IMR-90 (cell line): ENCODE measurements around the gene SIPA1L3. TPM values are rescaled to one million over a fixed set of nuclear protein-coding genes. Genes with fewer than 3 reads are reported as not detected.

Source experiments
- ATAC-seq: fragments of 200-7000 bp; cut with Tn5 transposase; 2 replicates; pipeline ENCODE4 v1.9.1; 2020; ENCODE audit warnings: low read depth, mild to moderate bottlenecking, moderate library complexity
- BruUV-seq: library from RNA; stranded (reverse); fragments of 400-500 nt; replicated peaks from 2 replicates; lab custom pipeline; 2021; lab: Mats Ljungman, UMichigan
- CTCF ChIA-PET: fragments of 300-600 bp; formaldehyde crosslinking; extraction: SDS; loops from one replicate; lab custom pipeline; 2021; ENCODE audit warnings: antibody characterized with exemption; lab: Yijun Ruan, JAX
- POLR2A ChIA-PET: fragments of 300-600 bp; sonication (Branson Sonifier 250); formaldehyde crosslinking; loops from one replicate; lab custom pipeline; 2022; ENCODE audit warnings: antibody characterized with exemption; ENCODE audit not compliant: unreplicated experiment; lab: Charles Lee
- DNase-seq: peaks from one replicate; pipeline ENCODE4 v3.0.0; 2013
- H2AFZ ChIP-seq: replicated peaks from 2 replicates; pipeline ENCODE3; 2013; ENCODE audit warnings: low read length, mild to moderate bottlenecking; ENCODE audit not compliant: poor library complexity
- H2AK5ac ChIP-seq: 2 replicates; pipeline ENCODE4 v1.6.1; 2013; ENCODE audit warnings: low read depth, low read length, inconsistent platforms
- H2AK9ac ChIP-seq: replicated peaks from 2 replicates; pipeline ENCODE3; 2013; ENCODE audit warnings: mild to moderate bottlenecking, low read depth, low read length, moderate library complexity; ENCODE audit not compliant: poor library complexity
- H2BK120ac ChIP-seq: 2 replicates; pipeline ENCODE4 v1.6.1; 2013; ENCODE audit warnings: low read depth, low read length, inconsistent platforms
- H2BK15ac ChIP-seq: 3 replicates; pipeline ENCODE4 v1.6.1; 2013; ENCODE audit warnings: low read depth, low read length, inconsistent platforms
- H2BK20ac ChIP-seq: 2 replicates; pipeline ENCODE4 v1.6.1; 2013; ENCODE audit warnings: low read depth, mild to moderate bottlenecking, inconsistent platforms, low read length, moderate library complexity
- H2BK5ac ChIP-seq: 2 replicates; pipeline ENCODE4 v1.6.1; 2013; ENCODE audit warnings: mild to moderate bottlenecking, low read depth, low read length, inconsistent platforms; ENCODE audit not compliant: poor library complexity, severe bottlenecking
- H3K14ac ChIP-seq: replicated peaks from 2 replicates; pipeline ENCODE4 v1.6.1; 2013; ENCODE audit warnings: low read depth, low read length, inconsistent platforms
- H3K18ac ChIP-seq: 2 replicates; pipeline ENCODE4 v1.6.1; 2013; ENCODE audit warnings: low read depth, low read length, control low read depth
- H3K23ac ChIP-seq: 2 replicates; pipeline ENCODE4 v1.6.1; 2013; ENCODE audit warnings: low read depth, low read length, inconsistent platforms
- H3K27ac ChIP-seq: 2 replicates; pipeline ENCODE4 v1.5.1; 2013; ENCODE audit warnings: mild to moderate bottlenecking, control low read depth, low read length; ENCODE audit not compliant: insufficient read depth
- H3K27me3 ChIP-seq: 2 replicates; pipeline ENCODE4 v1.6.1; 2013; ENCODE audit warnings: low read length; ENCODE audit not compliant: control insufficient read depth, insufficient read depth
- H3K36me3 ChIP-seq: 2 replicates; pipeline ENCODE4 v1.6.1; 2013; ENCODE audit warnings: low read length, mixed read lengths; ENCODE audit not compliant: control insufficient read depth, insufficient read depth
- H3K4ac ChIP-seq: 2 replicates; pipeline ENCODE4 v1.6.1; 2013; ENCODE audit warnings: low read depth, low read length, inconsistent platforms
- H3K4me1 ChIP-seq: 2 replicates; pipeline ENCODE4 v1.6.1; 2013; ENCODE audit warnings: low read length, mixed read lengths; ENCODE audit not compliant: control insufficient read depth, insufficient read depth
- H3K4me2 ChIP-seq: 2 replicates; pipeline ENCODE4 v1.6.1; 2013; ENCODE audit warnings: low read depth, mild to moderate bottlenecking, control low read depth, low read length, moderate library complexity
- H3K4me3 ChIP-seq: 2 replicates; pipeline ENCODE4 v1.5.1; 2013; ENCODE audit warnings: low read depth, mild to moderate bottlenecking, control low read depth, low read length, moderate library complexity; ENCODE audit not compliant: insufficient read depth
- H3K56ac ChIP-seq: 2 replicates; pipeline ENCODE4 v1.6.1; 2013; ENCODE audit warnings: low read length, inconsistent platforms; ENCODE audit not compliant: insufficient read depth; ENCODE audit errors: extremely low read depth
- H3K79me1 ChIP-seq, 2 experiments: 2 replicates each; pipeline ENCODE4 v1.6.1; 2013; ENCODE audit warnings: low read length in 2 of 2, inconsistent platforms in 1 of 2, low read depth in 1 of 2
- H3K9ac ChIP-seq: 2 replicates; pipeline ENCODE4 v1.6.1; 2013; ENCODE audit warnings: low read depth, low read length, control low read depth
- H3K9me1 ChIP-seq: 2 replicates; pipeline ENCODE4 v1.6.1; 2013; ENCODE audit warnings: low read length, inconsistent platforms; ENCODE audit not compliant: insufficient read depth
- H3K9me3 ChIP-seq: 2 replicates; pipeline ENCODE4 v1.6.1; 2013; ENCODE audit warnings: low read length; ENCODE audit not compliant: control insufficient read depth, insufficient read depth
- H4K20me1 ChIP-seq: 2 replicates; pipeline ENCODE4 v1.6.1; 2013; ENCODE audit warnings: low read length, inconsistent platforms; ENCODE audit not compliant: insufficient read depth
- H4K5ac ChIP-seq: 2 replicates; pipeline ENCODE4 v1.6.1; 2013; ENCODE audit warnings: mild to moderate bottlenecking, low read depth, low read length, control low read depth
- H4K8ac ChIP-seq, 2 experiments: 2 replicates each; pipeline ENCODE4 v1.6.1; 2013; ENCODE audit warnings: low read depth in 2 of 2, low read length in 2 of 2, control low read depth in 1 of 2, inconsistent platforms in 1 of 2
- H4K91ac ChIP-seq: 2 replicates; pipeline ENCODE4 v1.6.1; 2013; ENCODE audit warnings: low read depth, low read length, inconsistent platforms; ENCODE audit not compliant: insufficient read depth
- CTCF ChIP-seq: conservative IDR thresholded peaks from 2 replicates; pipeline ENCODE4 v1.5.1; 2012; ENCODE audit warnings: mild to moderate bottlenecking, low read depth, low read length, improper control_type of control experiment
- WGBS, 2 experiments: methylation state at CpG; one replicate each; pipeline versions ENCODE4 v1.1.5 to v1.1.7; 2013; ENCODE audit warnings: missing lambda C conversion rate in 2 of 2; ENCODE audit not compliant: insufficient read length in 1 of 2; ENCODE audit errors: extremely low coverage in 2 of 2; 5-methylcytosine and 5-hydroxymethylcytosine counted together
- dilution Hi-C: fragments of 300-500 bp; cut with HindIII; formaldehyde crosslinking; loops from one replicate; pipeline ENCODE4 v1.14.3; 2018; ENCODE audit warnings: low sequenced_read_pairs; ENCODE audit not compliant: unreplicated experiment
- in situ Hi-C: fragments of 300-500 bp; cut with MboI; formaldehyde crosslinking; loops from 3 replicates; pipeline ENCODE4 v1.14.3; 2019; ENCODE audit warnings: low sequenced_read_pairs, inconsistent platforms, mixed read lengths
- intact Hi-C: fragments of 100-400 bp; cut with micrococcal nuclease; formaldehyde crosslinking; loops from 2 replicates; pipeline ENCODE4 v1.10.0; 2022
- polyA plus RNA-seq, 3 experiments: library from polyadenylated mRNA; depleted of rRNA; stranded (reverse); fragments of >200 nt; gene quantifications; 2 replicates each; pipeline ENCODE4 v1.2.3, GENCODE V29; 2012; ENCODE audit warnings: low replicate concordance in 1 of 3
- total RNA-seq: library from RNA; depleted of rRNA; stranded (reverse); fragments of >200 nt; gene quantifications from 2 replicates; pipeline ENCODE4 v1.2.3, GENCODE V29; 2012

SIPA1L3 gene
- total and polyA plus RNA-seq, 2 of the 4 experiments (the other 2 are of a cell fraction) = 4.1 to 9.4 TPM

- TF ChIP-seq CTCF = no peak
- no peak overlapping the region for H2BK20ac ChIP-seq
- peak; percentile 40; the same call in 1 of the 2 replicates for ATAC-seq
- no peak overlapping the region for H3K9ac ChIP-seq
- peaks cover 3% of the 10 kb centered on the region; the same call in 1 of the 2 replicates for H4K20me1 ChIP-seq
- H3K18ac ChIP-seq = no peak overlapping the region
- no peaks in the 10 kb centered on the region for H3K9me3 ChIP-seq
- H3K27me3 ChIP-seq = no peaks in the 10 kb centered on the region
- intact Hi-C loops = no loop called here
- peak overlapping the region; percentile 18 for H2AFZ ChIP-seq
- dilution Hi-C loops = no loop called here
- no TSS peak for BruUV-seq
- no peak overlapping the region for H3K4me2 ChIP-seq
- peak overlapping the region; percentile 46; the same call in 1 of the 2 replicates for H3K4ac ChIP-seq
- H3K27ac ChIP-seq = no peak overlapping the region; the same call in 1 of the 2 replicates
- peak overlapping the region; percentile 36 for H2AK5ac ChIP-seq
- no peak overlapping the region for H2BK15ac ChIP-seq
- ChIA-PET CTCF (interaction anchor here (0.5 kb wide), 1 partner anchor 46 kb away, joined by 5 read pairs; no protein-coding TSS in a partner anchor), POLR2A (no interaction called here)
- H2BK120ac ChIP-seq = peak overlapping the region; percentile 32; the same call in 1 of the 2 replicates
- no peak overlapping the region for H3K4me3 ChIP-seq
- no peak overlapping the region for H4K91ac ChIP-seq
- peaks cover 7% of the 10 kb centered on the region; the same call in 1 of the 2 replicates for H3K4me1 ChIP-seq
- peak overlapping the region; percentile 41 for H2BK5ac ChIP-seq
- no CpG with 5 or more reads among the region's 1 CpG for WGBS, 2 experiments
- no peaks in the 10 kb centered on the region for H3K36me3 ChIP-seq
- H3K56ac ChIP-seq = no peak overlapping the region
- H3K9me1 ChIP-seq = peaks cover 39% of the 10 kb centered on the region
- H4K8ac ChIP-seq = no peak overlapping the region
- peak; percentile 54 for DNase-seq
- no peak overlapping the region for H3K23ac ChIP-seq
- H3K79me1 ChIP-seq = peaks cover 41 to 94% of the 10 kb centered on the region in 2 experiments
- H4K5ac ChIP-seq = no peak overlapping the region
- in situ Hi-C loops = no loop called here
- peak overlapping the region; percentile 5 for H2AK9ac ChIP-seq
- H3K14ac ChIP-seq = peak overlapping the region; percentile 83
These were observed 114.3 kb downstream of the SIPA1L3 start for GRCh38 chr19:38021352-38021751.
